ENCODE measurements around the gene SPTSSA.

DNA sequence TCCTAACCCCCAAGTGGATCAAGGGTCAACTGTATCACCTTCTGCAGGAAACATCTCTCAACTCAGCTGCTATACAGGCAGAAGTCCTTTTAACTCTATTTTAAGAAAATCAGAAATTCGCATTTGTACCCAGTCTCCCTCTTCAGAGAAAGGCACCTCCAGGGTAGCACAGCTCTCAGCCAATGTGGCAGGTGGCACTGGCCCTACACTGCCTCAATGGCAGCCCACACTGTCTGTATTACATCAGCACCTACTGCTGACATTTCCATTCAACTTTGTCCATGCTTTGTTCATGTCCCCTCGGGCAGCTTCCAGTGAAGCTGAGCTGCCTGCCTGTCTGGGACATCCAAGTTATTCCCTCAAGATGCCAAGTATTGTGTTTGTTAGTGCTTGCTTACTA lies 8.8 kb downstream of the SPTSSA start:
- TF ChIP-seq, protein P1, sequence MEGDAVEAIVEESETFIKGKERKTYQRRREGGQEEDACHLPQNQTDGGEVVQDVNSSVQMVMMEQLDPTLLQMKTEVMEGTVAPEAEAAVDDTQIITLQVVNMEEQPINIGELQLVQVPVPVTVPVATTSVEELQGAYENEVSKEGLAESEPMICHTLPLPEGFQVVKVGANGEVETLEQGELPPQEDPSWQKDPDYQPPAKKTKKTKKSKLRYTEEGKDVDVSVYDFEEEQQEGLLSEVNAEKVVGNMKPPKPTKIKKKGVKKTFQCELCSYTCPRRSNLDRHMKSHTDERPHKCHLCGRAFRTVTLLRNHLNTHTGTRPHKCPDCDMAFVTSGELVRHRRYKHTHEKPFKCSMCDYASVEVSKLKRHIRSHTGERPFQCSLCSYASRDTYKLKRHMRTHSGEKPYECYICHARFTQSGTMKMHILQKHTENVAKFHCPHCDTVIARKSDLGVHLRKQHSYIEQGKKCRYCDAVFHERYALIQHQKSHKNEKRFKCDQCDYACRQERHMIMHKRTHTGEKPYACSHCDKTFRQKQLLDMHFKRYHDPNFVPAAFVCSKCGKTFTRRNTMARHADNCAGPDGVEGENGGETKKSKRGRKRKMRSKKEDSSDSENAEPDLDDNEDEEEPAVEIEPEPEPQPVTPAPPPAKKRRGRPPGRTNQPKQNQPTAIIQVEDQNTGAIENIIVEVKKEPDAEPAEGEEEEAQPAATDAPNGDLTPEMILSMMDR (conservative IDR thresholded peaks at IDR 0.05 in 1 of 2, IDR thresholded peaks at IDR 0.05 in 1 of 2; ENCODE audit: low read depth in 1 of 2, low read length in 2 of 2): no peak
- TF ChIP-seq EZH2 (IDR thresholded peaks at IDR 0.05; ENCODE audit: low read length, missing control alignments): no peak
